Hepatic stellate cell (primary cell): ENCODE measurements around the gene HOXB2.
A peak's percentile ranks its signal among the peaks of the same experiment; 100 is the strongest.

Experiments used
- DNase-seq: peaks from one replicate; pipeline ENCODE4 v3.0.0; 2011; ENCODE audit warnings: low spot score

HOXB2 gene

DNA sequence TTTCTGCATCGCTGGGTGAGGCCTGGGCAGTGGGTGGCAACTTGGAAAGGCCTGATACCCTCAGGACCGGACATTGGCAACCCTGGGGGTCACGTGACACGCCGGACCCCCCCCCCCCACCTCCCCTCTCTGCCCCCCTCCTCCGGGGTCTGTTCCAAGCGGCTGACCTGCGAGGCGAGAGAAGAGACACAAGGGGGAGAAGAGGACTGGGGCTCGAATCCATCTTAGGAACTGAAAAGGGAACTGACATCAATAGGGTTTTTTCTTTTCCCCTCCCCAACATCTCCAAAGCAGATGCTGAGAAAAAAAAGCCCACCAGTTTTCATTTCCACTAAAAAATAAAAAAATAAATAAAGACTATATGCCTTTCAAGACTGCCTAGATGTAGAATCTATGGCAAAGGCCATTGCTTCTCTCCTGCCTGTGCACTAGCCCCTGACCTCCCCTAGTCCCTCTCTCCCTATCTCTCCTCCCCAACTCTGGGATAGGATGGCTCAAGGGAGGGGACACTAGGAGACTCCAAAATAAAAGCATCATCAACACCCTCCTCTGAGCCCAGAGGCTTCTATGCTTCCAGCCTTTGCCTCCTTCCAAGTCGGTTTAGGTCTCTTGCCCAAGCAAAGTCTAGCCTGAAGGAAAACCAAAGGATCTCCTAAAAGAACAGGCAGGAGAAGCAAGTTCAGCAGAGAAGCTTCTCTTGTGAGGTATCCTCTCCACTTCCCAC, 7.7 kb upstream of the HOXB2 start:
- DNase-seq, result peak; percentile 44

DNA sequence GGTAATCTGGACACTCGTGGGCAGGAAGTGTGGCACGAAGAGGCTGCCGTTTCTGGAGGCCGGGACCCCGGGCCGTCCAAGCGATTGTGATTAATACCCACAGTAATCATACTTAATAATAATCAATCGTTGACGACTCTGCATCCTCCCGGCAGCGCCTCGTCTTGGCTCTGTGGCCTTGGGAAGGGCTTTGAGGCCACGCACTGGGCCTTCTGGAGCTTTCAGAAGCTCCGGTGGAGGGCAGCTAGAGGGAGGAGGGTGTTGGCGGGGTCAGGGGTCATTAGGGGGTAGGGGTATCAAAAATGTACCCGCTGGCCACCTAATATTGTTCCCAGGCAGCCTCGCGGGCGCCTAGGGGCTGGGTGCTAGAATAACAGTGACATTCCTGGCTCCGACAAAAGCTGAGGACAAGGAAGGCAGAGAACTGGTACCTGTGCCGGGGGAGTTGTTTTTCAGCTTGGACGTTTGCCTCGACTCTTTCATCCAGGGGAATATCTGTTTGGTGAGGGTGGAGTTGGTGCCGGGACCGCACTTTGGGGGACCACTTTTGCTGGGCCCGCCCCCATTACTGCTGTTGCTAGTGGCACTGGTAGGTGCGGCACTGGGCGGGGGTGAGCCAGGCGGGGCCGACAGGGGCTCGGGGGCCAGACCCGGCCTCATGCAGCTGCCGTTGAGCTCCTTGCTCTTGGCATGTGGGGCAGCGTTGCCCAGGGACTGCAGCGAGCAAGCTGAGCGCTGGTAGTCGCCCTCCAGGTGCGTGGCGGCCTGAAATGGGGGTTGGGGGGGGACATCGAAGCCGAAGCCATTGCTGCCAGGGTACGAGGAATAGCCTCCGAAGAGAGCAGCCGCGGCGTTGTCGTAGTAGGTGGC, 6.9 kb upstream of the HOXB2 start:
- no peak for DNase-seq

DNA sequence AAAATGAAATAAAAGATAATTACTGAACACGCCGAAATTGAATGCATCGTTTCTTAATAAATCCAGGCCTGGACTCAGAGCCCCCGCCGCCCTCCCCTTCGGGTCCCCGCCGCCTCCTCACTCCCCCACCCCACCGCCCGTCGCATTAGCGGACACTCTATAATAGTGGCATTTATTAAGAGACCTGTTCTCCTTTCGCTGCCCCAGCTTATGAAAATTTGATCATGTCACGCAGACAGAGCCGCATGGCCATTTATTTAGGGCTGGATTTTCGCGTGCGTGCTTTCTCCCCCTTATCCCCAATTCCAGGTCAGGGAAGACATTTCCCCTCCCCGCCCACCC, 6.3 kb upstream of the HOXB2 start:
- peak; percentile 50 for DNase-seq

DNA sequence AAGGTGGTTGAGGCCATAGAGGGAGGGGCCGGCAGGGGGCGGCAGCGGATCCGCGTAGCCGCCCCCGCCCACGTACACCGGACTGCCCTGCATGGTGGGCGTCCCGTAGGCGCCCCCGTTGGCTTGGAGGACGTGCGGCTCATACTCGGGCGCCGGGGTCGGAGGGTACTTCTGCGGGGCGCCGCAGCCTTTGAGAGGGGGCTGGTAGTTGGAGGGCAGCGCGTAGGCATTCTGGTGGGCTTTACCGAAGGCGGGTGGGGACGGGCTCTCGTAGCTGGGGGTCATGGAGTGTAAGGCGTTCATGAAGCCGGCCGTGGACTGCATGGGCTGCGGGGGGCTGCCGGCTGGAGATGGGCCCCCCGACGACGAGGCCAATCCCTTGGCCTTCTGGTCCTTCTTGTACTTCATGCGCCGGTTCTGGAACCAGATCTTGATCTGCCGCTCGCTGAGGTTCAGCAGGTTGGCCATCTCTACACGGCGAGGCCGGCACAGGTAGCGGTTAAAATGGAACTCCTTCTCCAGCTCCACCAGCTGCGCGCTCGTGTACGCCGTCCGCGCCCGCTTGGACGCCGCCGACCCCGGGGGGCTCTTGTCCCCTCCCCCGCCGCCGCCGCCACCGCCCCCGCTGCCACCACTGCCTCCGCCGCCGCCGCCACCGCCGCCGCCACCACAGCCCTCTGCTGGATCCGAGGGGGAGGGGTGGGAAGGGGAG, 5.7 kb upstream of the HOXB2 start:
- DNase-seq, result peak; percentile 42

DNA sequence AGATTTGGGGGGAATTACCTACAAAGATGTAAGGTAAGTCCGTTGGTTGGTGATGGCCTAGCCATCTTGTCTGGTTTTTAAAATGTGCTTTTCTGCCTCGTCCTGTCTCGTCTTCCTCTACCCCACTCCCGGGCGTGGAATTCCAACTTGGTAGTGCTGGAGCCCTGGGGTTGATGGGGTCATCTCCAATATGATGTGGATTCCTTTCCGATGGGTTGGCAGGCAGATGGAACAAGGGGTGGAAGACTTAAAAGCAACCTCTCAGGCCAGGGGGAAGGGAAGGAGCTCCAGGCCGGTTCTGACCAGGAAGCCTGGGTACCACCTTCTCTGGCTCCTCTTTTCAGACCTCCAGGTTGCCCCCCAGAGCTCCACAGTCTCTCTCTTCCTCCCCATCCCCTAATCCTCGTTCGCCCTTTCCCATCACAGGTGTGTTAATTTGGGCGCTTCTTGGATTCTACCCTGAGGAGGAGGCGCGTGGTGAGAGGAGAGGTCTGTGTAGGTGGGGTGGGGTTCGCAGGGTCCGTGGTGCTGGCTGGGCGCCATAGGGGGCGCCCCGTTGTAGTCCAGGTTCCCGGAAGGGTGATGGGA, 5.1 kb upstream of the HOXB2 start:
- DNase-seq, result peak; percentile 73

DNA sequence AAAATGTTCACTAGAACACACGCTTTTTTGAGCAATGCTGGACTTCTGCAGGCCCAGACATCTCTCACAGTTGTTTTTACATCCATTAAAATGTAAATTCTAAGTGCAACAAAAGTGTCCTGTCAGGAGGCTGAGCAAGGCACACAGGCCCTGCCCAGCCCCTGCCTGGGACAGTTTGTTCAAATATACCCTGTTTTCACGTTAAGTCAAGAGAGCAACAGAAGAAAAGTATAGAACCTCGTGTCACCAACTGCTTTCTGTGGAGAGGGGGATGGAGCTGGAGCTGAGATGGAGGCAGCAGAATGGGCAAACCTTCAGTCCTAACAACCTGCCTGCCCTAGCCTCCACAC, 4.3 kb upstream of the HOXB2 start:
- DNase-seq, result no peak

DNA sequence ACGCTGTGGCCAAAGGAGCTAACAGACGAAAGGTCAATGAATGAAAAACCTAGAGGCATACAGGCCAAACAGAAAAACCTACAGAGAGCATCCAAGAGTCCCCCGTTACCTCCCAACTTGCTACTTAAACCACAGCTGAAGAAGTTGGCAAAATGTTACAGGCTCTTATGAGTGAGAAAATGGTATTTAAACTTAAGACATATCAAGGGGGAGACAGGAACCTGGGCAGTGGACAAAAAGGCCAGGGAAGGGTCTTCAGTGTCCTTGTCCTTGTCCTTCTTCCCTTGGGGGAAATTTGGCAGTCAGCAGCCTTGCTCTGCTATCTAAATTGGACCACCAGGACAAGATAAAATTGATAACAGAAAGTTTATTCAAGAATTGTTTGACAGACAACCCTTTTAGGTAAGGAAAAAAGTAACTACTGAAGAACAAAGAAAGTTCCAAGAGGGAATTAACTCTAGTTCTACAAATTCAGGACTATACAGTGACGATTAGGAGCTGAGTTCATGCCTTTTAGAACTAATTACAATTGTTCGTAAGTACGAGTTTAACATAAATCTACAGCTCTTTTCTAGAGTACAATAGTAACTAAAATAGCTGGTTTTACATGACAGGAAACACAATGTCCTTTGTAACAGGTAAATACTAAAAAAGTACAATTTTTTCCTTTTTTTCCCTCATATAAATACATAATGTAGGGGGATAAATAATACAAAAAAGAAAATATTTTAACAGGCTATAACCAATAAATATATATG, 3.8 kb upstream of the HOXB2 start:
- no peak for DNase-seq

DNA sequence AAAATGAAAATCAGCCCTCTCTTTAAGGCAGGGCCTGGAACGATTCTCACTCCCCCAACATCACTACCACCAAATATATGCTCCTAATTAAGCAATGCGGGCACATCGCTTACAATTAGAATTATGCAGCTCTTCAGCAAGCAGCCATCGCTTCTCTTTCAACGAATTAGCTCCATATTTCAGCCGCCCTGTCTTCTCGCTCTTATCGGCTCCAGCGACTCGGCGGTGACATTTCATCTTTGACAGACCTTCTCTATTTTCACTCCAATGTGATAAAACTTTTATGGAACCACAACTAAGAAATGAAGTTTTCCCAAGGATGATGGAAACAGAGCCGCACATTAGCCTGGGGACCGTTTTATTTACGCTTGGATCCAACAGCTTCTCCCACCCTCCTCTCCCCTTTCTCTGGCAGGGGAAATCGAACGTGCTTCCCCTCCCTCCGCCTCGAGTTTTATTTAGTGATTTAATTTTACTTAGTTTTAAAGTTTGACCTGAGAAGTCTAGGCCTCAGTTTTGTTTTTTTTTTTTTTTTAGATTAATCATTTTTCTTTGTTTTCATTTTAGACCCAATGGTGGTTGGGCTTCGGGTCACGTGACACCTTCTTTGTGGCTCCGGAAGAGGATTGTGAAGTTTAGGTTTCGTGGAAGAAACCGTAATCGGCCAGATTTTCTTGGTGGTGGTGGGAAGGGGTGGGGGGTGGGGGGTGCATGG, 3.1 kb upstream of the HOXB2 start:
- DNase-seq, result peak; percentile 73

DNA sequence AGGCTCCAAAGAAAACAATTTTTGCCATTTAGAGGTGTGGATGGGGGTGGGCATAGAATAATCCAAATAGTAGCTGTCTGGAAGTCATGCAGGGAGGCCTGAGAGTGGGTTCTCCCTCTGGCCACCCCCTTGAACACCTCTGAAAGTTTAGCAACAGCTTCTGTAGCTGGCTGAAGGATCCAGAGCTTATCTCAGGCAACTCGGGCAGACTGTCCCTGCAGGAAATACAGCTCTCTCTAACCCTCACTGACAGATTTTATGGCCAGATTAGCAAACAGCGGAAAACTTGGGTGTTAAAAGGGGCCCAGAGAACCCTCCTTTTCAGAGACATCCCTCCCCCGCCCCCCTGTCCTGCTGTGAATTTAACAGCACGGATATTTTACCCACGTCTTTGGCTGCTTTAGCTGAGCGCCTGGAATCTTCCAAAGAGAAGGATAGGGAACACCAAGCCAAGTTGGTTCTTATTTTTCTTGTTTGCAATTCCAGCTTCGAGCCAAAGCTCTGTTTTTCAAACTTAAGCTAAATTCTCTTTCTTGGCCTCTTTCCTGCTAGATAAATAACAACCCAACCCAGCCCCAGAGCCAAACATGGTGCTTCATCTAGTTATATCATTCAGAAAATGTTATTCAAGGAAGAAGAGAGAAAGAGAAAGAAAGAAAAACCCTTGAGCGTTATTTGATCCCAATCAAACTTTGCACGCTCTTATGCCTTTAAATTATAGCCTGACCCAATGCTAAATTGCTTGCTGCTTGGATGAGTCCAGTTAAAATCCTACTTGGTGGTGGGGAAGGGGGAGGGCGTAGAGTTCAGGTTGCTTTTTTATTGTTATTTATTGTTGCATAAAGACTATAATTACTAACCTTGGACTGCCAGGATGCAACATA, 2.3 kb upstream of the HOXB2 start:
- no peak for DNase-seq

DNA sequence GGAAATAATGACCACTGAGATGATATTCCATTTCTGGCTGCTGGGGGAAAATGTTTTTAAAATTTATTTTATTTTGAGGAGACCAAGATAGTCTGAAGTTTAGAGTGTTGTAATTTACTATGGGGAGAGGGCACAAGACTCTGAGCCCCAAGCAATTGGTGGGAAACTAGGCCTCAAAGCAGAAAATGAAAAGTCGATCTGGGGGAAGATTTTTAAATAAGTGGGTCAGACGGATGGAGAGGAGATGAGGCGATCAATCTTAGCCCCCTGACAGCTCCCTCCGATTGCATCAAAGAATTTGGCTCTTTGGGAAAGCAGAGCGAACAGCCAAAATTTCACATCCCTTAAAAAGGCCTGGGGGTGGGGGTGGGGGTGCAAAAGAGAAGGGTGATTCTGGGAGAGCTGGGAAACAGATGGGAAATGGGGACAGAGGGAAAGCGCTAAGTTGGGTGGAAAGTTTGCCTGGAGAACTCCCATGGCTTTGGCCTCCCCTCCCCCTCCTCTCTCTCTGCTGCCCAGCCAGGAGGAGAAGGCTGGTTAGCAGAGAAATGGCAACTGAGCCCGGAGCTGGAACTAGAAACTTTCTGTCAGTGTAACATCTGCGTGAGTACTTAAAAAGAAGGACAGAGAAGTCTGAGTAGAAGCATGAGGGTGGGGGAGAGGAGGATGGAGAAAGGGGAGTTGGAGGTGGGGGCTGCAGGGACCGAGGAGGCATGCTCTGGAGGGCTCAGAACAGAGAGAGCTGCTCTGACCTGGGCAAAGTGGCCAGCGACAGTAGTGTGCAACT, 1.4 kb upstream of the HOXB2 start:
- peak; percentile 46 for DNase-seq

DNA sequence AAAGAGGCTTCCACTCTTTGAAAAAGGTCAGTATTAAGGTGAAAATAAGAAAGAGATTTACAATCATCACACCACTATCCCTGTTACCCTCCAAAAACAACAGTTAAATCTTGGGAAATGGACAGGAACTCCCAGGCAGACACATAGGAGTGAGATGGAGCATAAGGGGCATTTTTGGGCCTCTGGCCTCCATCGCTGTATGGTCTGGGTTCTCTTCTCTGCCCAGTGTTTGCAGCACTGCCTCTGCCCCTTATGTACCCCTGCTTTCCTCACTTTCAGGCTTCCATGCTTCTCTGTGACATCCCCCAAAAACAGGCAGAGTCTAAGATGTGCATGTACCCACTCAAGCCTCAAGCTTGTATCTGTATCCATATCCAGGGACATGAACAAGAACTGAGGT, 630 bp upstream of the HOXB2 start:
- no peak for DNase-seq

DNA sequence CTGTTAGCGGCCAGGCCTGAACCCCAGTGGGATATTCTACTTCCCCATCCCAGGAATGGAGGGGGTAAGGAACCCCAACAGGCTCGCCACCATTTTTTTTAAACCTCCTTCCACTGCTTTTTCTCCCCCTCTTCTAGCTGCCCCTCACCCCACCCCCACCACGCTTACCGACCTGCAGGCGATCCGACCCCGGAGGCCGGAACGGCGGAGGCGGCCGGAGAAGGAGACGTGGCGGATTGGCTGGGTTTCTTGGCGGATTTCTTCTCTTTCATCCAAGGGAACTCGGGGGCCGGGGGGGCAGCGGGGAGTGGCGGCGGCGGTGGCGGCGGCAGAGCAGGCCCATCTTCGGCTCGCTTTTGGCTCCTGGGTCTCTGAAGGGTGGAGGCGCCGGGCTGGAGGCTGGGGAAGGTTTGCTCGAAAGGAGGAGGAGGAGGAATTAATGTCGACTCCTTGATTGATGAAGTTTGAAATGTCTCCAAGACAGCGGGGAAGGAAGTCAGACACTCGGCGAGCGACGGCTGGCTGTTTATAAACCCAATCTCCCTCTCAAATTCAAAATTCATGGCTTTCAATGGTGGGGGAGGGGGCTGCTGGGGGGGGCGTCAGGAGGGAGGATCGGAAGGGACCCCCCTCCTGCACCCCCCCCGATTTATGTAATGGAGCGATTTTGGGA, 424 bp downstream of the HOXB2 start:
- DNase-seq, result peak; percentile 75

DNA sequence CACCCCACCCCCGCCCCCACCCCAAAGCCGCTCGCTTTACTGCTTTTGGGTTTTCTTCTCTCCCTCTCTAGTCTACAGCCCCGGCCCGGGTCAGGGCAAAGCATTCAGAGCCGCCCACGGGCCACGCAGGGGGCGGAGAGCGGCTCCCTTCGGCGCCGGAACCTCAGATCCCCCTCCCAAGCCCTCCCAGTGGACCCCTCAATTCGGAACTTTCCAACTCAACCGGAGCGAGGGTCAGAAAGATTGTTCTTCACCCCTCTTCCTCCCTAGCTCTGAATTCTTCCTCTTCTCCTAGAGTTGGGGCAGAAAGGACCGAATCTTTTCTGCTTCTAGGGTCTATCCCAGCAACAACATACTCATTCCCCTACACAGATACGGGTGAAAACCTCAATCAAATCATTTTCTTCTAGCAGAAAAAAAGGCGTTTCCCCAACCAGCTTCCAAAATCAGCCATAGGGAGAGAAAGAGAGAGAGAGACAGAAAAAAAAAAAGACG, 1.0 kb downstream of the HOXB2 start:
- DNase-seq, result no peak

DNA sequence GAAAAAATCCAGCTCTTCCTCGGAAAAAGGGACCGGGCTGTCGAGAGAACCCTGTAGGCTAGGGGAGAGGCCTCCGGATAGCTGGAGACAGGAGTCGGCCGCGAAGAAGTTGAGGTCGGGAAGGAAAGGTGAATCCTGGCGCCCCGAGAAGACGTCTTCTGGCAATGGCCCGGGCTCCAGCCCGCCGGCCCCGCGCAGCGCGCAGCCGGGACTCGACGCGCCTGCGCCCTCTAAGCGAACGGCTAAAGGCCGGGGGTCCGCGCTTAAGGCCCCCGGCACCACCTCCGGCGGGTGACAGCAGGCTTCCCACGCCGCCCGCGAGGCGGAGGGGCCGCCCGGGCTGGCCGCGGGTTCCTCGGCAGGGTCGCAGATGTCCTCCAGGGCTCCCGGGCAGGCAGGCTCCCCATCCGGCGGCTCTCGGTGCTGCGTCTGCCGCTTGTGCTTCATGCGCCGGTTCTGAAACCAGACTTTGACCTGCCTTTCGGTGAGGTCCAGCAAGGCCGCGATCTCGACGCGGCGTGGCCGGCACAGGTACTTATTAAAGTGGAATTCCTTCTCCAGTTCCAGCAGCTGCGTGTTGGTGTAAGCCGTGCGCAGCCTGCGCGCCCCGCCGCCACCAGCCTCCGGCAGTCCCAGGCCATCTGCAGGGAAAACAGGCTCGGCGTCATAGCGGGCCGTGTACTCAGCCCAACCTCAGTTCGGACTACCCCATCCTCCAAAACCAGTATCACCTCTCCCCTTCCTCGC, 1.6 kb downstream of the HOXB2 start:
- DNase-seq, result peak; percentile 64

DNA sequence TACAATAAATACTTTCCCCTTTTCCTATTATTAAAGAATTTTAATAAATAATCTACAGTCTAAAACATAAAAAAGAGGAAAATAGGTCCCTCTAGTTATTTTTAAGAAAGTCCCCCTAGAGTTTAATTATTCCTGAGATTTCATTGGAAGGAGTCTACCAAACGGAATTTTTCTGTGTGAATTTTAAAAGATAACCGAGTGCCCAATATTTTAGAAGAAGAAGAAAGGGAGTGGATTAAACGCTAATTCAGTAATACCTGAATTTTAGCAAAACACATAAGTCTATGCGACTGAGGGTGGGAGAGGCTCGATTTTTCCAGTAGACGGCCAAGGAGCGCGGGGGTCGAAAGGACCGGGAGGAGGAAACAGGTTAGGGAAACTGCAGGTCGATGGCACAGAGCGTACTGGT, 2.2 kb downstream of the HOXB2 start:
- no peak for DNase-seq

DNA sequence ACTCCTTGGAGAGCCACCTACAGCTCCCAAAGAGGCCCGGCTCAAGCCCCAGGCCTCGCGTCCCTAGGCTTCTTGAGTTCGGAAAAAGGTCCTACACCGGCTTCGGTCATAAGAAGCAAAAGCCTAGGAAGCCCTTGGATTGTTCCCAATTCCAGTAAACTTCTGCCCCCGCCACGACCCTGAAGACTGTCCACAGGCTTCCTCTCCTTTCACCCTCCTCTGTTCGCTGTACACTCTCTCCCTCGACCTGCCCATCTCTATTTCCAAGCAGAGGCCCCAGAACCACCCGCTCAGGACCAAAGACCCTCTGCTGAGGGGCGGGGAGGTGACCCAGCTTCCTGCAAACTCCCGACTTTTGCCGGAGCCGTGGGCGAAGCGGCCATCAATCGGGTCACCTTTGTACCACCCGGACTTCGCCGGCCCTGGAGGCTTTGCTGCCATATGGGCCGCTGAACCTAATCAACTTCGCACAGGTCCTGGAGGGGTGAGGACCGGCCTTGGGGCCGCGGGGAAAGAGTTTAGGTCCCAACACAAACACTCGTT, 2.7 kb downstream of the HOXB2 start:
- DNase-seq, result no peak

DNA sequence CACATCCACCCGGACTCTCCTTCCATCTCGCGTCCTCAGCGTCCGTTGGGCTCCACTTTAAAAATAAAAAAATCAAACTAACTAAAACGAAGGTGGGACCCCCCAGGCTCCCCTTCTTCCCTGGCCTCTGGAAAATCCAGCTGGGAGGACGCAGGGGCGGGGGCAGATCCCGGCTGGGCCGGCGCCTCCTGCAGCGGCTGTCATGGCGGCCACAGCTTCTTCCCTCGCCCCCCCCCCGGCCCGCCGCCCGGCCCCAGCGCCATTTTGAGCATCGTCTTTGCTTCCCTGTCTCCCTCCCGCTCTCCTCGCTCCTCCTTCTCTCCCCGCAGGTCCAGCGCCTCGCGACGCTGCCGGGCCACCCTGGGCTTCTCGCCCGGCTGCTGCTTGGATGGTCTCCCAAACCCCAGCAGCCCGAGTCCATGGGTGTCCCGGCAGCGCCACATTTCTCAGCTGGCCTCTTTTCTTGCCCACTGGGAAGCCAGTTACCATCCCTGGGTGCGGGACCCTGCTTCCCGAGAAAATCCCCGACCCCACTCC, 3.3 kb downstream of the HOXB2 start:
- DNase-seq, result peak; percentile 78
